Stimulated activated CD8-positive, alpha-beta memory T cell treated with anti-CD3 and anti-CD28 coated beads, Interleukin-2, amount 100 ng/mL, for 1 hour (primary cell): ENCODE measurements around the gene ZNF609.
A peak's percentile ranks its signal among the peaks of the same experiment; 100 is the strongest.

Experiments used
- DNase-seq, 2 donors: peaks; one replicate each; pipeline ENCODE4 v3.0.0-alpha.2; 2020; ENCODE audit warnings: low read depth in 2 of 2

Gene ZNF609

GRCh38 chr15:64460206-64460723 lies at the start of gene ZNF609:
TSS of gene ZNF609 (plus strand) at chr15:64460578. CDS start at chr15:64499420, 38,842 bp downstream.
- peak; percentile 67 to 71 for DNase-seq

GRCh38 chr15:64412216-64412615 lies 48.2 kb upstream of the ZNF609 start:
- no peak for DNase-seq

GRCh38 chr15:64422697-64423096 lies 37.7 kb upstream of the ZNF609 start:
- DNase-seq, result no peak

- DNase-seq, result no peak
Measured at GRCh38 chr15:64423970-64424369, 36.4 kb upstream of the ZNF609 start.

- no peak for DNase-seq
Measured at GRCh38 chr15:64425221-64425620, 35.2 kb upstream of the ZNF609 start.

GRCh38 chr15:64426845-64427465 lies 33.4 kb upstream of the ZNF609 start:
- DNase-seq, result no peak

GRCh38 chr15:64429448-64429847 lies 30.9 kb upstream of the ZNF609 start:
- DNase-seq, result no peak

- peak; percentile 2 to 11 for DNase-seq
Measured at GRCh38 chr15:64430000-64430735, 30.2 kb upstream of the ZNF609 start.

- no peak for DNase-seq
Measured at GRCh38 chr15:64437982-64438381, 22.4 kb upstream of the ZNF609 start.

GRCh38 chr15:64438653-64439447 lies 21.5 kb upstream of the ZNF609 start:
- DNase-seq, result no peak

GRCh38 chr15:64441852-64442251 lies 18.5 kb upstream of the ZNF609 start:
- DNase-seq, result no peak

- DNase-seq, result no peak
Measured at GRCh38 chr15:64443016-64443415, 17.4 kb upstream of the ZNF609 start.

- DNase-seq, result no peak
Measured at GRCh38 chr15:64443747-64444621, 16.4 kb upstream of the ZNF609 start.

- no peak for DNase-seq
Measured at GRCh38 chr15:64444836-64445235, 15.5 kb upstream of the ZNF609 start.

GRCh38 chr15:64447536-64448315 lies 12.7 kb upstream of the ZNF609 start:
- no peak for DNase-seq

GRCh38 chr15:64452988-64453688 lies 7.2 kb upstream of the ZNF609 start:
- no peak for DNase-seq

- no peak for DNase-seq
Measured at GRCh38 chr15:64453689-64454037, 6.7 kb upstream of the ZNF609 start.

- DNase-seq, result no peak
Measured at GRCh38 chr15:64454282-64454681, 6.1 kb upstream of the ZNF609 start.

- no peak for DNase-seq
Measured at GRCh38 chr15:64455961-64456371, 4.4 kb upstream of the ZNF609 start.

- DNase-seq, result no peak
Measured at GRCh38 chr15:64456634-64457108, 3.7 kb upstream of the ZNF609 start.
